H1 (cell line): Measurements from ENCODE around the gene HAND1. TPM values are rescaled to one million over a fixed set of nuclear protein-coding genes. Genes with fewer than 3 reads are reported as not detected.

Experiments used
- CTCF ChIA-PET: fragments of 300-600 bp; sonication (Branson Sonifier 250); formaldehyde crosslinking; loops from one replicate; lab custom pipeline; 2021; ENCODE audit not compliant: partially characterized antibody; lab: Charles Lee
- POLR2A ChIA-PET: fragments of 300-600 bp; sonication (Branson Sonifier 250); formaldehyde crosslinking; loops from one replicate; lab custom pipeline; 2021; ENCODE audit warnings: inconsistent platforms; ENCODE audit not compliant: partially characterized antibody; lab: Charles Lee
- DNase-seq, 2 experiments: peaks; one replicate each; pipeline versions ENCODE4 v3.0.0 to v3.0.0-alpha.2; 2010 to 2022; ENCODE audit warnings: low spot score in 2 of 2, low read depth in 1 of 2, mixed read lengths in 1 of 2
- FAIRE-seq: peaks from 2 replicates; lab custom pipeline; 2011; peaks lifted over from hg19 to GRCh38; lab: Jason Lieb, UNC
- H2AFZ ChIP-seq: 2 replicates; pipeline ENCODE4 v1.8.1; 2012; ENCODE audit warnings: low read length, inconsistent platforms
- H2AK5ac ChIP-seq: 2 replicates; pipeline ENCODE4 v1.6.1; 2013; ENCODE audit warnings: low read depth, low read length
- H2BK120ac ChIP-seq: replicated peaks from 2 replicates; pipeline ENCODE3; 2013; ENCODE audit warnings: low read depth, low read length, inconsistent platforms
- H2BK12ac ChIP-seq: 2 replicates; pipeline ENCODE4 v1.6.1; 2013; ENCODE audit warnings: low read depth, low read length
- H2BK15ac ChIP-seq: 2 replicates; pipeline ENCODE4 v1.6.1; 2013; ENCODE audit warnings: low read length
- H2BK20ac ChIP-seq: 2 replicates; pipeline ENCODE4 v1.6.1; 2013; ENCODE audit warnings: low read length
- H2BK5ac ChIP-seq: 2 replicates; pipeline ENCODE4 v1.6.1; 2013; ENCODE audit warnings: low read depth, low read length
- H3K14ac ChIP-seq: 2 replicates; pipeline ENCODE4 v1.6.1; 2013; ENCODE audit warnings: inconsistent platforms; ENCODE audit not compliant: insufficient read length
- H3K18ac ChIP-seq: 2 replicates; pipeline ENCODE4 v1.6.1; 2013; ENCODE audit warnings: low read length; ENCODE audit errors: extremely low read depth
- H3K23ac ChIP-seq: 2 replicates; pipeline ENCODE4 v1.6.1; 2013; ENCODE audit warnings: inconsistent platforms; ENCODE audit not compliant: insufficient read length
- H3K23me2 ChIP-seq: 2 replicates; pipeline ENCODE4 v1.6.1; 2013; ENCODE audit warnings: low read depth, low read length
- H3K27ac ChIP-seq: 2 replicates; pipeline ENCODE4 v1.6.1; 2011; ENCODE audit warnings: low read depth, low read length, inconsistent platforms
- H3K27me3 ChIP-seq, 4 experiments: replicated peaks in 1 of 4; 1 replicate in 1 of 4; 2 replicates in 3 of 4; pipeline versions ENCODE4 v1.6.1 to v1.8.1; 2011 to 2013; ENCODE audit warnings: low read length in 3 of 4, mild to moderate bottlenecking in 3 of 4, inconsistent platforms in 2 of 4, mixed read lengths in 2 of 4, moderate library complexity in 1 of 4; ENCODE audit not compliant: control insufficient read depth in 3 of 4, insufficient read depth in 3 of 4; ENCODE audit errors: extremely low read depth in 1 of 4
- H3K36me3 ChIP-seq, 4 experiments: 2 replicates each; pipeline versions ENCODE4 v1.6.1 to v1.8.1; 2011 to 2013; ENCODE audit warnings: mild to moderate bottlenecking in 4 of 4, low read length in 3 of 4, moderate library complexity in 2 of 4, control low read depth in 1 of 4, inconsistent platforms in 1 of 4; ENCODE audit not compliant: insufficient read depth in 4 of 4, control insufficient read depth in 2 of 4
- H3K4ac ChIP-seq: replicated peaks from 2 replicates; pipeline ENCODE3; 2013; ENCODE audit warnings: low read length, low read depth, mixed read lengths, inconsistent platforms; ENCODE audit not compliant: insufficient read length
- H3K4me1 ChIP-seq, 4 experiments: replicated peaks in 1 of 4; 1 replicate in 1 of 4; 2 replicates in 3 of 4; pipeline versions ENCODE4 v1.6.1 to v1.8.1; 2011 to 2013; ENCODE audit warnings: low read length in 3 of 4, inconsistent platforms in 2 of 4, mixed read lengths in 1 of 4; ENCODE audit not compliant: insufficient read depth in 4 of 4, control insufficient read depth in 3 of 4
- H3K4me2 ChIP-seq, 2 experiments: 2 replicates each; pipeline versions ENCODE4 v1.6.1 to v1.8.1; 2011 to 2013; ENCODE audit warnings: low read depth in 2 of 2, low read length in 2 of 2, control low read depth in 1 of 2, inconsistent platforms in 1 of 2, mild to moderate bottlenecking in 1 of 2; ENCODE audit not compliant: insufficient read depth in 1 of 2
- H3K4me3 ChIP-seq, 4 experiments: fragments of 200-600, 300-600 bp in 1 of 4; sonication (generic), shearing (Covaris generic), sonication (Bioruptor Twin) in 1 of 4; 2 replicates each; pipeline versions ENCODE4 v1.5.1 to v1.8.1; 2011 to 2016; ENCODE audit warnings: low read length in 4 of 4, low read depth in 3 of 4, control low read depth in 2 of 4, inconsistent platforms in 2 of 4, mild to moderate bottlenecking in 2 of 4, mixed read lengths in 1 of 4, moderate library complexity in 1 of 4; ENCODE audit not compliant: insufficient read depth in 2 of 4; ENCODE audit errors: extremely low read depth in 1 of 4
- H3K56ac ChIP-seq: replicated peaks from 2 replicates; pipeline ENCODE3; 2013; ENCODE audit warnings: low read depth, mild to moderate bottlenecking, mixed read lengths, low read length, inconsistent platforms; ENCODE audit not compliant: insufficient read length
- H3K79me1 ChIP-seq: 2 replicates; pipeline ENCODE4 v1.6.1; 2013; ENCODE audit warnings: low read depth, low read length, control low read depth
- H3K79me2 ChIP-seq, 2 experiments: 2 replicates each; pipeline versions ENCODE4 v1.6.1 to v1.8.1; 2012 to 2013; ENCODE audit warnings: low read length in 2 of 2, mild to moderate bottlenecking in 2 of 2, inconsistent platforms in 1 of 2; ENCODE audit not compliant: insufficient read depth in 2 of 2, control insufficient read depth in 1 of 2
- H3K9ac ChIP-seq, 4 experiments: replicated peaks in 1 of 4; 1 replicate in 1 of 4; 2 replicates in 3 of 4; pipeline versions ENCODE4 v1.6.1 to v1.8.1; 2011 to 2013; ENCODE audit warnings: low read depth in 3 of 4, low read length in 3 of 4, control low read depth in 2 of 4, mild to moderate bottlenecking in 2 of 4, moderate library complexity in 2 of 4, inconsistent platforms in 1 of 4; ENCODE audit errors: extremely low read depth in 1 of 4
- H3K9me3 ChIP-seq, 2 experiments: 2 replicates each; pipeline versions ENCODE4 v1.6.1 to v1.8.1; 2012 to 2013; ENCODE audit warnings: mild to moderate bottlenecking in 2 of 2, moderate library complexity in 2 of 2, control low read depth in 1 of 2, inconsistent platforms in 1 of 2, low read depth in 1 of 2, low read length in 1 of 2, mixed read lengths in 1 of 2; ENCODE audit not compliant: insufficient read depth in 2 of 2
- H4K20me1 ChIP-seq, 2 experiments: replicated peaks in 1 of 2; 2 replicates each; pipeline versions ENCODE3 to v1.8.1; 2011 to 2013; ENCODE audit warnings: inconsistent platforms in 2 of 2, low read length in 2 of 2, mild to moderate bottlenecking in 1 of 2; ENCODE audit not compliant: insufficient read depth in 2 of 2, control insufficient read depth in 1 of 2
- H4K5ac ChIP-seq: 2 replicates; pipeline ENCODE4 v1.6.1; 2013; ENCODE audit warnings: low read length, low read depth, mixed read lengths, inconsistent platforms; ENCODE audit not compliant: insufficient read length
- H4K8ac ChIP-seq: 2 replicates; pipeline ENCODE4 v1.8.0; 2013; ENCODE audit warnings: mild to moderate bottlenecking, moderate library complexity, low read length, inconsistent platforms; ENCODE audit not compliant: insufficient read depth; ENCODE audit errors: extremely low read depth
- H4K91ac ChIP-seq: replicated peaks from 2 replicates; pipeline ENCODE3; 2013; ENCODE audit warnings: low read length, mixed read lengths, inconsistent platforms; ENCODE audit not compliant: insufficient read length
- BACH1 ChIP-seq: IDR thresholded peaks from 2 replicates; pipeline ENCODE4 v1.6.1; 2012; ENCODE audit warnings: low read length, improper control_type of control experiment
- CBX8 ChIP-seq: fragments of 300-800, 300-1000 bp; sonication (generic); IDR thresholded peaks from 2 replicates; pipeline ENCODE4 v1.7.1; 2016; ENCODE audit warnings: low read depth, low read length, borderline replicate concordance
- TCF12 ChIP-seq: IDR thresholded peaks from 2 replicates; pipeline ENCODE4 v1.6.1; 2011; ENCODE audit warnings: low read depth, mild to moderate bottlenecking, low read length
- WGBS, 2 experiments: shearing (Covaris generic) in 1 of 2; methylation state at CpG; one replicate each; pipeline versions ENCODE4 v1.1.6 to v1.1.7; 2013 to 2015; ENCODE audit warnings: low lambda C conversion rate in 2 of 2, mixed read lengths in 2 of 2, inconsistent platforms in 1 of 2, low coverage in 1 of 2, missing lambda C conversion rate in 1 of 2; ENCODE audit not compliant: insufficient replicate concordance in 2 of 2, insufficient coverage in 1 of 2, insufficient read length in 1 of 2; ENCODE audit errors: extremely low coverage in 1 of 2, missing lambda C conversion rate in 1 of 2; 5-methylcytosine and 5-hydroxymethylcytosine counted together
- polyA plus RNA-seq, 7 experiments: library from polyadenylated mRNA; depleted of rRNA in 3 of 7; stranded (reverse) in 5 of 7; unstranded in 2 of 7; fragments of >200 nt in 5 of 7; fragments of 200-250 nt in 2 of 7; gene quantifications; 1 replicate in 5 of 7; 2 replicates in 1 of 7; 4 replicates in 1 of 7; pipeline versions ENCODE4 v1.2.1 to v1.2.3, GENCODE V29; 2011 to 2013; ENCODE audit warnings: missing spikeins in 2 of 7, mixed read lengths in 2 of 7
- total RNA-seq: library from RNA; stranded (reverse); fragmentation: NEBNext Ultra II Directional; extraction: Animal tissue kit (Norgen Biotek cat#: 25700); gene quantifications from 2 replicates; pipeline ENCODE4 v1.2.1, GENCODE V29; 2021

Gene HAND1
- total and polyA plus RNA-seq, 2 of the 8 experiments (the other 6 are each of a cell fraction or from before 2014, with no cell fraction given): 0.06 TPM; not detected in 1

DNA sequence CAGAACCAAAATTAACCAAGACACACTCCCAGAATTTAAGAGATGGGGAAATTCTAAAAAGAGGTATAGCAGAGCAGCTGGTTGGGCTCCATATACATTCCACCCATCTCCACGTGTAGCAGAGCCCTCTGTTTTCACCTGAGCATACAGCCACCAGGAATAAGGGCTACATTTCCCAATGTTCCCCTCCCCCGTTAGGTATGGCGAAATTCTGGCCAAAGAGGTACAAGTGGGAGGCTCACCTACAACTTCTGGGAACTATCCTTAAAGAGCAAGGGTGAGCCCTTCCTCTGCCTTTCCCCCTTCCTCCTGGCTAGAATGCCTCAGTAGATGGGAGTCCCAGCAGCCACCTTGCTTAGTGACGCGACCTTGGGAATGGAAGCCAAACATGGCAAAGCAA, 37.5 kb downstream of the HAND1 start:
- Histone ChIP-seq H3K27me3 (no peaks in the 10 kb centered on the region), H3K27ac (no peak overlapping the region), H4K20me1 (peaks cover 3 to 5% of the 10 kb centered on the region in 2 experiments), H2AFZ (no peak overlapping the region), H3K4ac (no peak overlapping the region), H3K9ac (no peak overlapping the region), H2BK120ac (no peak overlapping the region), H3K36me3 (peaks cover 0 to 29% (median 10%) of the 10 kb centered on the region in 4 experiments; a peak in 7 of 8 replicates), H3K4me3 (no peak overlapping the region), H3K9me3 (peaks cover 3% of the 10 kb centered on the region in 2 experiments; a peak in 1 of 4 replicates), H3K23me2 (peaks cover 9% of the 10 kb centered on the region), H2BK12ac (no peak overlapping the region), H2BK20ac (no peak overlapping the region), H2AK5ac (no peak overlapping the region), H4K5ac (no peak overlapping the region), H4K8ac (no peak overlapping the region), H3K14ac (no peak overlapping the region), H3K4me1 (peaks cover 0 to 4% (median 2%) of the 10 kb centered on the region in 4 experiments; a peak in 2 of 7 replicates), H3K4me2 (no peak overlapping the region), H3K18ac (no peak overlapping the region), H2BK5ac (no peak overlapping the region), H3K56ac (no peak overlapping the region), H4K91ac (no peak overlapping the region), H3K79me2 (0 out of 4 replicates have a peak, but pooled peaks cover 0 to 3% of the 10 kb centered on the region in 2 experiments)
- CTCF ChIA-PET: interaction anchor here (0.6 to 2.7 kb wide), 4 partner anchors 21 to 190 kb away, joined by 3 to 8 read pairs (median 5); no protein-coding TSS in a partner anchor
- FAIRE-seq (no peak), DNase-seq (no peak)
- 79% methylated on average over 5 of the region's 5 CpGs; no CpG with 5 or more reads in 1 of the 2 experiments for WGBS, 2 experiments
- POLR2A ChIA-PET: interaction anchor here (1.4 kb wide), 1 partner anchor 38 kb away, joined by 3 read pairs; the partner anchor contains the start of gene HAND1
- TF ChIP-seq CBX8: no peak
- no peak for TF ChIP-seq TCF12
- TF ChIP-seq BACH1: no peak
- TF ChIP-seq, all 59 proteins: peak for 0
- Histone ChIP-seq H3K23ac (no peak overlapping the region), H3K79me1 (no peaks in the 10 kb centered on the region), H2BK15ac (no peak overlapping the region)
